ENCODE results near the gene INPP5B.
A peak's percentile ranks its signal among the peaks of the same experiment; 100 is the strongest.

Gene INPP5B

DNA sequence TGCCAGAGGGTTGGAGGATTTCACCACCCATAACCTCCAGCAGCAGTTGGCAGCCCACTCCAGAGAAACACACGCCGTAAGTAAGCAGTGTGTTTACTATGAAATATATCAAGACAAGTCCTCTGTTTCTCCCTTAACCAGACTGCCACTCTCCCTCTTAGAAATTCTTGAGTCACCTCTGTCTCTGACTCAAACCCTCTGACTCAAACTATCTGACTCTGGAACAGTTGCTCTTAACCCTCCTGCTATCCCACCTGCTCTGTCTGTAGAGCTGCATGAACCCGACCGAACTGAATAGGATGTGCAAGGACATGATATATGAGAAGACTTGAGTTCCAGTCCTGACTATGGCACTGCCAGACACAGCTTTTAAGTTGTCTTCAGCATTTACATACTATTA, 14.1 kb downstream of the INPP5B start:
- TF ChIP-seq, protein P1, sequence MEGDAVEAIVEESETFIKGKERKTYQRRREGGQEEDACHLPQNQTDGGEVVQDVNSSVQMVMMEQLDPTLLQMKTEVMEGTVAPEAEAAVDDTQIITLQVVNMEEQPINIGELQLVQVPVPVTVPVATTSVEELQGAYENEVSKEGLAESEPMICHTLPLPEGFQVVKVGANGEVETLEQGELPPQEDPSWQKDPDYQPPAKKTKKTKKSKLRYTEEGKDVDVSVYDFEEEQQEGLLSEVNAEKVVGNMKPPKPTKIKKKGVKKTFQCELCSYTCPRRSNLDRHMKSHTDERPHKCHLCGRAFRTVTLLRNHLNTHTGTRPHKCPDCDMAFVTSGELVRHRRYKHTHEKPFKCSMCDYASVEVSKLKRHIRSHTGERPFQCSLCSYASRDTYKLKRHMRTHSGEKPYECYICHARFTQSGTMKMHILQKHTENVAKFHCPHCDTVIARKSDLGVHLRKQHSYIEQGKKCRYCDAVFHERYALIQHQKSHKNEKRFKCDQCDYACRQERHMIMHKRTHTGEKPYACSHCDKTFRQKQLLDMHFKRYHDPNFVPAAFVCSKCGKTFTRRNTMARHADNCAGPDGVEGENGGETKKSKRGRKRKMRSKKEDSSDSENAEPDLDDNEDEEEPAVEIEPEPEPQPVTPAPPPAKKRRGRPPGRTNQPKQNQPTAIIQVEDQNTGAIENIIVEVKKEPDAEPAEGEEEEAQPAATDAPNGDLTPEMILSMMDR (IDR thresholded peaks at IDR 0.05; ENCODE audit: insufficient read depth, low read length, missing control alignments): no peak
- ChIA-PET CTCF (interaction anchor here (1.2 kb wide), 1 partner anchor 44 kb away, joined by 3 read pairs; no protein-coding TSS in a partner anchor), POLR2A (interaction anchor here (0.7 kb wide), 1 partner anchor 1293 kb away, joined by 6 read pairs; no protein-coding TSS in a partner anchor)
- no peak overlapping the region for H3K4me3 ChIP-seq (ENCODE audit: low read depth, low read length)
- DNase-seq (ENCODE audit: low read depth, low spot score): no peak

DNA sequence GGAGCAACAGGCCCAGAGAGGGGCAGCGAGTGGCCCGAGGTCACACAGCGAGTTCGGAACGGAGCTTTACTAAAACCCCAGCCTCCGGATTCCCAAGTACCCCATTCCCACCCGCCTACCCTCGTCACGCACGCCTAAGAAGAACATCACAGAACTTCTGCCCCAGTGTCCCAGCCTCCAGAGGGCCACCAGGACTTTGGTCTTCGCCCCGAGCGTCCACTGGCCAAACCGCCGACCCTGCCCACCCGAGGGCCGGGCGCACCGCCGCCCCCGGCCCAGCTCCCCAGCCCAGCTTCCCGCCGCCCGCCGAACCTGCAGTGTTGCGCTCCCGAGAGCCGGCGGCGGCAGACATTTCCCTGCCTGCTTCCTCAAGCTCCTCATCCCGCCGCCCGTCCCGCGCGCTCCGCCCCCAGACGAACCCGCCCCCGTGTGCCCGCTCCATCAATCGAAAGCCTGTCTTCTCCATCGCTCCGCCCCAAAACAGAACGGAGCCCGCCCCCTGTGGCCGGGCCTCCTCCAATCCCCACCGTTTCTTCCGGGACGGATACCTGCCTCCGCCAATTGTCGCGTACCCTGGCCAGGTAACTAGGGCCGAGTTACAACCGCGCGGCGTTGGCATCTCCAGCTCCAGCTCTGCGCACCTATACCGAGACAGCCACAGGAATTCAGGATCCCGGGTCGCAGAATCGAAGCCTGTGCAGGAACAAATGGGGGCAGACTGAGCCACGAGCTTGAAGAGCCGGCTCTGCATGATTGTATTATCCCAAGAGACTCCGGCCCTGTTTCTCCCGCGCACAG, 15.3 kb downstream of the INPP5B start:
- H3K4me3 ChIP-seq (ENCODE audit: low read depth, low read length): peak overlapping the region; percentile 66
- peak; percentile 47 for DNase-seq (ENCODE audit: low read depth, low spot score)
- ChIA-PET POLR2A (interaction anchor here (0.7 to 1.1 kb wide), 3 partner anchors 9 to 15 kb away, joined by 3 to 7 read pairs (median 4); partner anchors contain the start of gene INPP5B), CTCF (interaction anchor here (0.9 to 1.5 kb wide), 10 partner anchors 8 to 88 kb away, joined by 3 to 5 read pairs (median 3); no protein-coding TSS in a partner anchor)
- TF ChIP-seq, protein P1 (IDR thresholded peaks at IDR 0.05; ENCODE audit: insufficient read depth, low read length, missing control alignments): no peak

DNA sequence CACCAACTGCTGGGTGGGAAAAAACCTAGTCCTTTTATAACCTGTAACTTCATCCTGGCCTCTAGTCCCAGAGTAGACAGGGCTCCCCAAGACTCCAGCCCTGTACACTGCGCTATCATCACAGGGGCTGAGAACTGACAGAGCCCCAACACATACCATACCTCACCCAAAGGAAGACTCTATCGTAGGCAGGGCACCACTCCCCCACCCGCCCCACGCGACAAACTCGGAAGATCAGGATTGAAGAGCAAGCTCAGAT, 15.8 kb downstream of the INPP5B start:
- peak overlapping the region; percentile 66 for H3K4me3 ChIP-seq (ENCODE audit: low read depth, low read length)
- DNase-seq (ENCODE audit: low read depth, low spot score): no peak
- POLR2A ChIA-PET: interaction anchor here (0.7 to 0.9 kb wide), 2 partner anchors 9 to 16 kb away, joined by 3 to 4 read pairs; partner anchors contain the start of gene INPP5B
- TF ChIP-seq, protein P1 (IDR thresholded peaks at IDR 0.05; ENCODE audit: insufficient read depth, low read length, missing control alignments): no peak
- CTCF ChIA-PET: interaction anchor here (0.9 to 1.5 kb wide), 9 partner anchors 8 to 88 kb away, joined by 3 to 5 read pairs (median 3); no protein-coding TSS in a partner anchor

DNA sequence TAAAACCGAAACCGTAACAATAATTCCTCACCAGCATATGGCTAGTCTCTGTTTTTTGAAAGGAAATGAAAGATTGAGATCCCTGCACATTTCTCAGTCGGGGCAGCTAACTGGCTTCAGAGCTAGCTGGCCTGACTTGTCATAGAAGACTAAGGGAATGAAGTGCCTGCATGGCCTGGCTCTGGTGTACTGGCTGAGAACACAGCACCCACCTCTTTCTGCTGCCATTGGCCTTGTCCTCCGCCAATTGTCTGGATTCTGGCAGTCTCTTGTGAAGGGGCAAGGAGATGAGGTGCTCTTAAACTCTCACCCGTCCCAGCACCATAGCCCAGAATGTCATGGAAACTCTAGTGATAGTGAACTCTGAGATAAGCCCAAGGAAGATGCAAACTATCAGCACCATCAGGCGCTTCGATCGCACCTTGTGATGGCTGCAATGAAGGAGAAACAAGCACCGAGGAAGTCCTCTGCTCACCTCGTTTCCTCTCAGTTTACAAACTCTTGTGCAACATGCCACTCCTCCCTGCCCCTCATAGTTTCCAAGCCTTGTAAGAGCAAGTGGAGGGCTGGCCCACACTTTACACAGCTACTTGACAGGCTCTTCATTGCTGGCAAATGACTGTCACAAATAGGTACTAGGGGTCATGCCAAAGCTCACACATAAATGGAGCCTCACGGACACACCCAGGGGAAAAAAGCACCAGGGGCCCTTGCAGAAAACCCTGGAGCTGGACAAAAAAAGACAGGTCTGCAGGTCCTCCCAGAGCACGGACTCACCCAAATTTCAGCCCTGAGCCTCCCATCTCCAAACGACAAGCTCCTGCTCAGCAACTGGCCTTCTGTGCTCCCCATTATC, 16.4 kb downstream of the INPP5B start:
- H3K4me3 ChIP-seq (ENCODE audit: low read depth, low read length): peak overlapping the region; percentile 66
- CTCF ChIA-PET: interaction anchor here (0.9 to 1.5 kb wide), 7 partner anchors 9 to 89 kb away, joined by 3 to 5 read pairs (median 3); no protein-coding TSS in a partner anchor
- POLR2A ChIA-PET: interaction anchor here (0.6 kb wide), 1 partner anchor 59 kb away, joined by 4 read pairs; no protein-coding TSS in a partner anchor
- no peak for DNase-seq (ENCODE audit: low read depth, low spot score)
- TF ChIP-seq, protein P1 (IDR thresholded peaks at IDR 0.05; ENCODE audit: insufficient read depth, low read length, missing control alignments): no peak

DNA sequence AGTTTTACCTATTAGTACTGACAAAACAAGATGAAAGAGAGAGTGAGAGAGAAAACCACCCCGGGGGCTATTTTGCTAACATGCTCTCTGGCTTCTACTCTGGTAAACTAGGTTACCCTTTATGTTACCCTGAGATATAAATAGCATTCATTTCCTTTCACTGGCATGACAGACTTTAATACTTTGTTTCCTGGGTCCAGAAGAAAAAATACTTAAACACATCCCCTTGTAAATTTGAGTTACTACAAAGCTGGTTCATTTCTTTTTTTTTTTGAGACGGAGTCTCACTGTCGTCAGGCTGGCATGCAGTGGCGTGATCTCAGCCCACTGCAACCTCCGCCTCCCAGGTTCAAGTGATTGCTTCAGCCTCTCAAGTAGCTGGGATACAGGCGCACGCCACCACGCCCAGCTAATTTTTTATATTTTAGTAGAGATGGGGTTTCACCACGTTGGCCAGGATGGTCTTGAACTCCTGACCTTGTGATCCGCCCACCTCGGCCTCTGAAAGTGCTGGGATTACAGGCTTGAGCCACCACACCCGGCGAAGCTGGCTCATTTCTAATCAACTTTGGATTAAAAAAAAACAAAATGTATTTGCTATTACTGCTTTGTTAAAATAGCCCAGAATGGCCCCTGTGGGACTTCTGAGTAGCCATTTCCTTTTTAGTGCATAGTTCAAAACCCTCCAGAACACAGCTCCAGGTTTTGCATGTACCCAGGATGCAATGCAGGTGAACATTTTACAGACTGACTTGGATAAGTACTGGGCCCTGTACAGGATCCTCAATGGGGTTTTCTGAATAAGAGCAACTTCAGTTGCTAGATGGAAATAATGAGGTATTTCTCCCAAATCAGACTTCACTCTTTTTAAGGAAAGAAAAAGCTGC, 20.6 kb downstream of the INPP5B start:
- TF ChIP-seq, protein P1 (IDR thresholded peaks at IDR 0.05; ENCODE audit: insufficient read depth, low read length, missing control alignments): no peak
- POLR2A ChIA-PET: interaction anchor here (1.5 kb wide), 1 partner anchor 67 kb away, joined by 3 read pairs; the partner anchor contains the start of gene MTF1
- CTCF ChIA-PET: interaction anchor here (0.9 to 3.0 kb wide), 4 partner anchors 10 to 67 kb away, joined by 3 to 10 read pairs (median 6); partner anchors contain the start of gene MTF1
- no peak for DNase-seq (ENCODE audit: low read depth, low spot score)
- no peak overlapping the region for H3K4me3 ChIP-seq (ENCODE audit: low read depth, low read length)

Measured in AG04449 (cell line).